Fibroblast of skin of right biceps (primary cell): ENCODE results near the gene ARHGAP26.
"Not testable (repeated sequence)": the region's sequence is repeated elsewhere in the genome, so short reads cannot be mapped to it uniquely, and the experiment has no call there.

Experiments used
- DNase-seq: peaks from one replicate; pipeline ENCODE4 v3.0.0-alpha.2; 2013

Gene ARHGAP26

DNA sequence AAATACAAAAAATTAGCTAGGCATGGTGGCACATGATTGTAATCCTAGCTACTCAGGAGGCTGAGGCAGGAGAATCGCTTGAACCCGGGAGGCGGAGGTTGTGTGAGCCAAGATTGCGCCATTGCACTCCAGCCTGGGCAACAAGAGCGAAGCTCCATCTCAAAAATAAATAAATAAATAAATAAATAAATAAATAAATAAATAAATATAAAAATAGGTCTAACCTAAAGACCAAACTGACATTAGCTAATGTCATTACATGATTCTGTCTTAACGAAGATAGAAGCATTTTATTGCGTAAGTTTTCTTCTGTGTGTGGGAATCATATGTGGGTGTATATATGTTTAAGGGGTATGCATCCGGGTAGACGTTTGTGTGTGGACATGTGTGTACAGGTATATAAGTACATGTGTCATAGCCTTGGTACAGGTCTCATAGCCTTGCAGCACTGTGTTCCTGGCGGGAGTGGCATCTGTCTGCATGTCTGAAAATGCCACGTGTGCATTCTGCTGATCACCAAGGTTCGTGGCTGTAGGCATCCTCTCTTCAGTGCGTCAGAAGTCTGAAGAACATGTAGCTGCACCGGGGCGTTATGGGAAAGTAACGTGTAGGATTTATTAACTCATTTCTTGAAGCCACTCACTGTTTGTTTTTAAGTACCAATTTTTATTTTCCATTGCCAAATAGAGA lies 335.2 kb downstream of the ARHGAP26 start:
- no peak for DNase-seq

DNA sequence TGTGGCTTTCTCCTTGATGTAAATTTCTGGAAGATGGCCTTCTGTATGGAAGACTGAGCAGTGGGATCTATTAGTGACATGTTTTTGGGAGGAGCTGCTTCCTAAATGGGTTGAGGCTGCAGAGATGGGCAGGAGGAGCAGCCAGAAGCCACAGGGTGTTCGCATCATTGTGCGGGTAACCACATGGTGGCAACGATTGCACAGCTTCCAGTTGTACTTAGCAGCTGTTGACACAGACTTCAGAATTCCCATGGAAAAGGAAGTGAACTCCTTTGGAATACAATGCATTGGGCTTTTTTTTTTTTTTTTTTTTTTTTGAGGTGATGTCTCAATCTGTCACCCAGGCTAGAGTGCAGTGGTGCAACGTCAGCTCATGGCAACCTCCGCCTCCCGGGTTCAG lies 336.0 kb downstream of the ARHGAP26 start:
- DNase-seq = peak; percentile 76

DNA sequence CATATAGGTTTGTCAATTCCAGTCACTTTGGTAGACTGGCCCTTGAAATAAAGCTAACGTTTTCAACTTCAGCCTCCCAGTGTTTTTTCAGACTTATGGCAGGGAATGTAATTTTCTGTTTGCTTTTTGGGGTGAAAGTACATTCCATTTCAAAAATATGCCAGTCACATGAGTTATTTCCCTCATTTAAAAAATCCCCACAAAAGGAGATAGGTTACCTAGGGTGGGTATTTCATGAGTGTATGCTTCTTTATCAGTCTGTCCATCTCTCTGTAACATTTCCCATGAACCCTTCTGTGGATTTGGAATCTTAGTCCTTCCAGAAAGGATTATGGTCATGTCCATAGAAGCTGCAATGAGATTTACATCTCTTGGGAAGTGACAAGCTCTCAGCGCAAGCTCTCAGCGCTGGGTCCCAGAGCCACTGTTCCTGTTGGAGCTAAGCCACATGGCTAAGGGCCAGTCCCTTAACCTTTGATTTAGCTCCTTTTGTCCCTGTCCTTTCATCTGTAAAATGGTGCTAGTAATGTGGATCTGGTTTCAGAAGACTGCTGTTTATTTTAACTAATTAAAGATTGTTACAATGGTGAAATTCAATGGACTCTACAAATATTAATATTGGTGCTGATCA lies 338.4 kb downstream of the ARHGAP26 start:
- DNase-seq = no peak

DNA sequence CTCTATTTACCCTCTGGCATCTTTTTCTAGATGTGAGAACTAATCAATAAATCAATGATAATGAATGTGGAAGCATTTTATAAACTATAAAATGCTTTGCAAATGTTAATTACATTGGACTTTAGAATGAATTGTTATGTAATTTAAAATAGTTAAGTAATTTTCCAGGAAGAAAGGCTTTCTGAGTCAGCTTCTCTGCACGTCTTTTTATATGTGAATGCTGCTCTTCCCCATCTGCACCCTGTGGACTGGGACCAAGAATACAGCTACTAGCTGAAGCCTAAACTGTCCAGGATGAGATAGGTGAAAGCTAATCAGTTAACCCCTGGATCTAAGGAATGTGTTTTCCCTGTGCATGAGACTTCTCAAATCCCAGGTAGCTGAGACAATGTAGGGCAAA lies 340.4 kb downstream of the ARHGAP26 start:
- no peak for DNase-seq

DNA sequence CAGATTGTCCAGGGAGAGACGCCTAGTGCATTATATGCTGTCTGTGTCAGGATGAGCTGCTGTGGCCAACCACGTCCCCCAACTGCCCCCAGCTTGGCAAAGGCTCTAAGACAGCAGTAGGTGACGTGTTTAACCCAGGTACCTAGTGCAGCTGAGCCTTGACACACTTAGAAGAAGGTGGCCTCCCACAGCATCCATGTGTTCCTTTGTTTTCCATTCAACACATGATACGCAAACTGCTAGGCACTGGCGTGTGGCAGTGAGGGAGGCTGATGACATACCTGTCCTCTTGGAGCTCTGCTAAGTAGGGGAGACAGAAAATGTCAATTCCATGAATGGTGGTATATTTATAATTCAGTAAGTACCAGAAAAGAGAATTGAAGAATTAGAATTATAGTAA lies 341.6 kb downstream of the ARHGAP26 start:
- no peak for DNase-seq

DNA sequence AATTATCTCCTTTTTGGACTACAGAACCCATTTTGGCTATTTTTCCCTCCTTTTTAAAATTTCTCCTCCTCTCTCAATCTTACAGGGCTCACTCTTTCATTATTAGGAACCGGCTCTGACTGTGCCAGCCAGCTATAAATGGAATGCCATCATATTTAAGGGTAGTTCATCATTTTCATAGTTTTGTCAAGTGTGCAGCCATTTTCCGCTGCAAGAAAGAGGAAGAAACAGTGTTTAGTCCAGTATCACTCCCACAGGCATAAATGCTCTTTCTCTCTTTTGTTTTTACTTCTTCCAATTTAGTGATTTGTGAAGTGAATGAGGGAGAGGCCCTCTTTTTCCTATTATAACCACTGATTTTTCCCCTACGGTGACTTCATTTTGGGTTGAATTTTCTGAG lies 343.3 kb downstream of the ARHGAP26 start:
- no peak for DNase-seq

DNA sequence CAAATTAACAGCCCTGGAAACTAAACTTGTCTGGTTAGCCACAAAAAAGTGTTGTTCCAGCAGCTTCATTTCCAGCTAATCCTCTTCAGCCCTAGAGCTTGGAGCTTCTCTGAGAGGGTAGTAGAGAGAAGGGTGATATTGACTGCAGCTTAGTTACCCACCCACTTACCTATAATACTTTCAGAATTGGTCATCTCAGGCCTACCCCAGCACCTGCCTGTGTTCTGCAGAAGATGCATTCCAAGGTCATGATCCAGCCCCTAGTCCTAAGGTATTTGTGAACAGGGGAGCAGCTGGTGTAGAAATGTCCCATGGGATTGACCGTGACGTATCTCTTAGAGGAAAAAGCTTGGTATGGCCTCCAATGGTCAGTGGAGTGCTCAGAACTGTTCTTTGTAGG lies 344.3 kb downstream of the ARHGAP26 start:
- no peak for DNase-seq

DNA sequence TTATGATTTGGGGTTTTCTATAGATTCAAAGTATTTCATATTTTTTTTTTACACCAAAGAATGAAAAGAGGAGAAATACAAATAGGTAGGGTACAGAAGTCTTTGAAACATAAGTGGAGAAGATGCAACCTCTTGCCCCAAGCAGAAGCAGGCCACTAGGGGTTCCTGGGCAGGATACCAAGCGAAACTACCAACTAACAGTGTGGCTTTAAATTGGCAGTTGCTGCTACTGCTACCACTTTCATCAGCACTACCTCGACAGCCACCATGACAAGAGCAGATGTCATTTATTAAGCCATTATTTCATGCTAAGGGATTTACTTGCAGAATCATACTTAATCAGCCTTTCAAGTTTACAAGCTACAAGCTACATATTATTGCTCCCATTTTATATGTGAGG lies 345.2 kb downstream of the ARHGAP26 start:
- DNase-seq = no peak

DNA sequence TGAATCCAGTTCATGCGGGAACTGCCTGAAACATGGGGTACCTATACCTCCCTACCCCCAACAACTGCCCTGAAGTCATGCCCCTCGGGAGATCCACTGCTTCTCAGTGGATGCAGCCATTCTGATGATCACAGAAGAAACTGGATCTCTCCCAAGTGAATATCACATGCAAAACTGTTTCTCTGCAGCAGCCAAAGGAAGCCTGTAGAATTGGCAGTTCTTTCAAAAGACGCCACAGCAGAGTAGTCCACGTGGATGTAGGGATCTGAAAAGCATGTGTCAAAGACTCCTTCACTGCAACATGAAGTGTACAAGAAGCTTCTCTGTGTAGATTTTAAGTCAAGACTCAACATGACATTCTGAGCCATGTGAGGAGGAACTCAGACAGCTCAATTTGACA lies 346.6 kb downstream of the ARHGAP26 start:
- no peak for DNase-seq

DNA sequence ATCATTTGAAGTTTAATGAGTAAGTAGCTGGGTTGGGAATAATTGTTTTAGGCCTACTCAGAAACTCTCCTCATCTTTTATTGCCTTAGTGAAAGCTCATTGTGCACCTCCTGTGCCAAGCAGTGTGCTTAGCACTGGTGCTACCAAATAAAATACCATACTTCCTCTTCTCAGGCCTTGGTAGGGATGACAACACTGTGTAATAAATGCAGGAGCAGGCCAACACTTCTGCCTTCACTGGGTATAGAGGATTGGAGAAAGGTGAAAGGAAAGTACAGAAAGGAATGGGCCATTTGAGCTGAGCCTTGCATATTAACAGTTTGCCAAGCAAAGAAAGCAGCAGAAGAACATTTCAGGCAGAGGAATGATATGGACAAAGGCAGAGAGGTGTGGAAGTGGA lies 347.6 kb downstream of the ARHGAP26 start:
- no peak for DNase-seq

DNA sequence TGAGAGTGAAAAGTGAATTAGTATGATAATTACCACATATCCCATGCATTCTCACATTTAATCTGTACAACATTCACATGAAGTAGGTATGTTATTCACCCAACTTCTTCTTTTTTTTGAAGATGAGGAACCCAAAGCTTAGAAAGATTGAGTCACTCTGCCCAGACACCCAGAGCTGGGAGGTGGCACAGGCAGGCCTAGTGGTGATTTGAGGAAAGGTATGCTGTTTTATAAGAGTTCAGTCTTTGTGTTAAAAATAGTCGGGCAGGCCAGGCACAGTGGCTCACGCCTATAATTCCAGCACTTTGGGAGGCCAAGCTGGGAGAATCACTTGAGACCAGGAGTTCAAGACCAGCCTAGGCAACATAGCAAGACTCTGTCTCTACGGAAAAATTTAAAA lies 348.0 kb downstream of the ARHGAP26 start:
- DNase-seq = no peak

DNA sequence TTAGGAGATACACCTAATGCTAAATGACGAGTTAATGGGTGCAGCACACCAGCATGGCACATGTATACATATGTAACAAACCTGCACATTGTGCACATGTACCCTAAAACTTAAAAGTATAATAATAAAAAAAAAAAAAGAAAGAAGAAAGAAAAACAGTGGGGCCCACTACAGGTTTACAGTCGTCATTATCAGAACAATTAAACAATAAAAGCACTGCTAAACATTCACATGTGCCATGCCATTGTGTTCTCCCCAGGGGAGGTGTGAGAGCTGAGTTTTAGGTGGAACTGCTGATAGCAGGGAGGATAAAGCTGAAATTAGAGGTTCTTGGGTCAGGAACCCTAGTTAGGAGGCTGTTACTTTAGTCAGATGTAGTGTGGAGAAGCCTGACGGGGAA lies 348.6 kb downstream of the ARHGAP26 start:
- DNase-seq = not testable (repeated sequence)

DNA sequence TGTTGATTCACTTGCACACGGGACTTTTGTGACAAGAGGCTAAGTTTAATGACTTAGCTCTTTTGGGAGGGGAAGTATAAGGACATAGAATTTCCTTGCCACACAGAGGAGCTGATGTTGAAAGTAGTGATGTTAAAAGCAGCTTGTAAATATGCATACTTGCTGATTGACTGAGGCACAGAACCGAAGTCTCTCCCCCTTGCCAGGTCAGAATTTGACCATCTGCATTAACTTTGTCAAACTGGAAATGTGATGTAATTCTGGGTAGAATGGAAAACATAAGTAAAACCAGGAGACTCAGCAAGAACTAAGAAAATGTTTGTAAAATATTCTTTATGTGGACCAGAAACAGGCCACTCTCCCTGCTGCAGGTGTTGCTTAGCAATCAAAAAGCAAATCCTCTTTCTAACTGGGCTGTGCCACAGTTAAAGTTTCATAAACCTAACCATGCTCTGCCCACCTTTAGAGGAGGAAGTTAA lies 349.2 kb downstream of the ARHGAP26 start:
- DNase-seq = no peak

DNA sequence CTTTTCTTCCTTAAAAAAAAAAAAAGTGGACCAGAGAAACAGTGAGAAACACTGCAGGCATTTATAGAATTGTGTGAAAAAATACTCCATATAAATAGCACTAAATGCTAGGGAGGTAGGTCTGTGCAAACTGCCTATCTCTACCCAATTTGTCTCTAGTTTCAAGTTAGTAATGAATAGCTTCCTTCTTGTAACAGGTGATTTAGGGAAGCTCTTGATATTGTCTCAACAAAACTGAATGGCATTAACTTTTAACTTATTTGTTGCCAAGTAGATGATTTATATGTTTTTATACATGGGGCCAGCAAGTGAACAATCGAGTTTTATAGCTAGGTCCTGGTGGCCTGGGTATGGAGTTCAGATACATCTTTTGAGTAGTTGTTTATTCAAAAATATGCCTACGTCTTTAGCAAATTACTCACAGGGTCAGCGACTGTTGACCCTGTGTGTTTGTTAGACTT lies 349.7 kb downstream of the ARHGAP26 start:
- DNase-seq = no peak

DNA sequence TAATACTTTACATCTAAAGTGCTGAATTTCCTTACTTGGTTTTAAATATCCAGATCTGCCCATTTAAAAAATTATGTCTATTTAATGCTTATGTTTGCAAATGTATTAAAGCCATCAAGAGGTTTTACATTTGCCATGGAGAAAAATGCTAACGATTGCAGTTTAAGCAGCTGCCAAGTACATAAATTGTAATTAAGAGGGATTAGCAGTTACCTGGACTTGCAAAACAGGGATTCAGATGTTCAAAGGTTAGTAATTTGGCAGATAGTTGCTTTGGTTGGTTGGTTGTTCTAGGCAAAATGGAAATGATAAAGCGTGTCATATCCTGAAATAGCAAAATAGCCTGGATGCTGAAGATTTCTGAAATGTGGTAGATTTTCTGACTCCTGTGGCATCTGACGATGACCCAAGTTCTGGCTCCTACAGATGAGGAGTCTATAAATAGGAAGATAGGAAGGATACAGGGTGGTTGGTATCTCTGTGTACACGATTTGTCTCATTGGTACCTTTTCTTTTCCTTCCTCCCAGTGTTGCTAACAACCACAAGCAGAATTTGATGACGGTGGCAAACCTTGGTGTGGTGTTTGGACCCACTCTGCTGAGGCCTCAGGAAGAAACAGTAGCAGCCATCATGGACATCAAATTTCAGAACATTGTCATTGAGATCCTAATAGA lies 350.4 kb downstream of the ARHGAP26 start:
- DNase-seq = no peak

DNA sequence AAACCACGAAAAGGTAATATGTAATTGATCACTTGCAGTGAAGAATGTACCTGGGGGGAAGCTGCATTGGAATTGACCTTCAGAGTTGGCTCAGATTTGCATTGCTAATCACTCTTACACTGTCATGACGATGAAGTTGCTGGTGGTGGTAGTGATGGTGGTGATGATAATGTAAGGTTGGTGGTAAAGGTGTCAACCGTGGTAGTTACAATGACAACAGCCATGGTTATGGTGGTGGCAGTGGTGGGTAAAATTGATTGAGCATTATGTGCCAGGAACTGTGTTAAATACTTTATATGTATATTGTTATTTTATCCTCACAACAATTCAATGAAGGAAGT lies 350.9 kb downstream of the ARHGAP26 start:
- DNase-seq = no peak

DNA sequence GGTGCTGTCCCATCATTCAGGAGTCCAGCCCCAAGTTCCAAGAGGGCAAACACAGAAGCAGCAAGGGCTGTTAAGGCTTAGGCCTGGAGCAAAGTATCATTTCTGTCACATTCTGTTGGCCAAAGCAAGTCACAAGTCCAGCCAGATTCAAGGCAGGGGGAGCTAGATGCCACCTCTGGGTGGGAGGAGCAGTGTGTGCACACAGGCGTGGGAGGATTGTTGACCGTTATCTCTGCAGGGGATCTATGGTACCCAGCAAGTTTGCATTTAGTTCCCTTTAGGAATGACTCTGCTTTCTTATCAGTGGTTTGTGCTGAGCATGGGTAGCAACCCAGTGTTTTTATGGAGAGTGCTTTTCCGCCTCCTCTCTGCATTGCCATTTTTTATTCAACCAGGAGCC lies 354.4 kb downstream of the ARHGAP26 start:
- DNase-seq = no peak

DNA sequence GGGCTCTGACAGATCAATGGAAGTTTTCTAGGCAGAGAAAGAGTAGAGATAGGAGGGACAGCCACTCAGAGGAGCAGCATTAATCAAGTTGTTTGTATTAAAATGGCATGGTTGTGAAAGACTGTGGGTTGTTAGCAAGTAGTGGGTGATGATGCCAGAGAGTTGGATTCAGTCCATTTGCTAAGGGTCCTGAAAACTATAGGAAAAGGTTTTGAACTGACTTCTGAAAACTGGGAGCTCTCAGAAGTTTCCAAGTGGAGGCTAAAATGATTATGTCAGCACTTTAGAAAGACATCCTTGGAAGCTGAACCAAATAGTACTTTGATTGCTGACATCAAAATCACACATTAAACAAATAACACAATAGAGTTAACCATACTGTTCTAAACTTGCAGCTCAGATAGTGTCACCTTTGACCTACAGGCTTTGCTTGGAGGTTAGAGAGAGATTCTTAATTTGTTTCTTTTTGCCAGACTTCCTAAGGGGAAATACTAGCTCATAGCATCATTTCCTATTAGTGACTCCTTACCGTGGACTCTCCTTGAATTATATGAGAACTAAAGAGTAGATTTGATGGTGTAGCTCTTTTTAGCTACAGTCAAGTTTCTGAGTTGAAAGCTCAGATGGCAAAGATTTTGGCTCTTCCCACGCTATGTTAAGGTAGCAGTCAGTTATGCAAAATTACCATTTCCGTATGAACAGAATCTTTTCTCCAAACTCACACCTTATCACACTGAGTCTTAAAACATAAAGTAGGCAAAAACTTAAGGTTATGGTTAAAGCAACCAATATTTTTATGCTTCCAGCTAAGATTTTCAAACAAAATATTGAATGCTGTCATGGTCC lies 356.2 kb downstream of the ARHGAP26 start:
- DNase-seq = no peak

DNA sequence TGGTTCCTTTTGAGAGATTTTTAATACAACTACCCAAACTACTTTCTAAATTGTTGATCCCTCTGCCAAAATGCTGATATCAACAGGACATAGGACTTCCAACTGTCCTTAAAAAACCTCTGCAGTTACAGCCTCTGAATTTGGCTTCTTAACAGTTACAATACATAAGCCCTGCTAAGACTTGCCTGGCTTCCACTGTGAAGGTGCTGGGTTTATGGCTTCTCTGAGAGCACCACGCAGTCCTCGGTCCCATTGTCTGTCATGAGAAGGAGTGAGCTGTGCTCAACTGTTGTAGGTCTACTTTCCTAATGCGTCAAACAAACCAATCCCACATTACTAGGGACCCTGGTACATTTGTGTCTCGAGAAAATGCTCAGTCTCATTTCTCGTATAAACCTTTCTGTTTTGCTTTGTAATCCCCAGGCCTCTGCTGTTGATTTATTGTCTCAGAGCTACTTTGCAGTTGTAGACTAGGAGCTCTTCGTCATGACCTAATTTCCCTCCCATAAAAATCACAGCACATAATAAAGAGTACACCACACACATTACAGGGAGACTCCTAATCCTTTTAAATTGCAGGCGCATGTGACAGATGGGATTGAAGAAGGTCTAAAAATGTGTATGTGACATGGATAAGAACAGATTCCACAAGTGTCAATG lies 358.4 kb downstream of the ARHGAP26 start:
- DNase-seq = peak; percentile 16

DNA sequence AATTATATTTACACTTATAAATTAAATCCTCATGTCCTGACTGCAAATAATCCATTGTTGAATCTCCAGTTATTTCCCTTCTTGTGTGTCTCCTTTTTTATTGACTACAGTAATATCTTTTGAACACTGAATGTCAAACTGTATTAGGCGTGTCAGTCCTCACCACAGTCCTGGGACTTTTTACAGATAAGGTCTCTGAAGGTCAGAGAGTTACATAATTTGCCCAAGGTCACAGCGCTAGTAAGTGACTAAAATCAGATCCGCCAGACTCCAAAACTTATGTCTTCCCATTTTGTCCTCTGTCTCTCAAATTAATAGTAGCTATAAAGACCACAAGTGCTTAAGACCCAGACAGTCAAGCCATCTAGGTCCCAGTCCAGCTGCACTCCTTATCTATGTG lies 359.0 kb downstream of the ARHGAP26 start:
- DNase-seq = no peak

DNA sequence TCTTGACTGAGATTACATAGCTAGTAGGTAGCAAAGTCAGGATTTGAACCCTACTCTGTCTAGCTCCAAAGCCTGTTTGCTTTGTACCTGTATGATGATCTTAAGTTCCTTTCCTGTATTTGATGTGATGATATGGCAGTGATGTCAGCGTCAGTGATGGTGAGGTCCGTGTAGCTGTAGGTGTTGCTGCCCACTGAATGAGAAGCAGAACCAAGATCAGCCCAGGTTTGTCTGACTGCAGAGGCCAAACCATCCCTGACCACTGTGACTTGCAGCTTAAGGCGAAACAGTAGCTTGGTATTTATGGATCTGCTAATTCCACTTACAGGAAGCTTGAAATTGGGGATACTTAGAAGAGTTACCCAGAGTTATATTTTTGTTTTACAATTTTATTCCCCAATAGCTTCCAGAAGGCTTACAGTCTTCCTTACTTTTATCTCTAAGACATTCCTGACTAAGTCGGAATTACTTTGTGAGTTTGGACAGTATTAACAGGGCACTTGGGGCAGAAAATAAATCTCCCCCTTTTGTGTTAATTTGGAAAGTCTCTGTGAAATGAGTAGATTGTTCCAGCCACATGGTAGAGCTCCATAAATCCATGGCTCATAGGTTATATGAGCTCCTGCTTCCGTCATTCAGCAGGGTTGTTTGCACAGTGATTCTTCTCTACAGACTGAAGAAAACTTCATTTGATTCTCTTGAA lies 359.9 kb downstream of the ARHGAP26 start:
- DNase-seq = no peak
